Measurements from ENCODE around the gene PCDH17.

PCDH17 gene

GRCh38 chr13:57631596-57632275 lies at the start of gene PCDH17:
Gene PCDH17 (plus strand): TSS chr13:57631744. CDS start chr13:57632547, 803 bp downstream.
- peak within 1 kb of the TSS; percentile 93 for H3K4me3 Mint-ChIP-seq
- peaks cover 70% of the 10 kb centered on the region for H3K27me3 Mint-ChIP-seq (ENCODE audit: low read depth, poor library complexity)
- H3K27ac Mint-ChIP-seq: peak within 1 kb of the TSS; percentile 43
- no peak for TF ChIP-seq CTCF (IDR thresholded peaks at IDR 0.05)
- H3K4me1 Mint-ChIP-seq: peaks cover 63% of the 10 kb centered on the region
- peak; percentile 50 for DNase-seq
- peaks cover 29% of the 10 kb centered on the region for H3K9me3 Mint-ChIP-seq
- peaks cover 28% of the 10 kb centered on the region for H3K36me3 Mint-ChIP-seq (ENCODE audit: low read depth)

- TF ChIP-seq CTCF (IDR thresholded peaks at IDR 0.05): no peak
- H3K36me3 Mint-ChIP-seq (ENCODE audit: low read depth): no peaks in the 10 kb centered on the region
- H3K27ac Mint-ChIP-seq: no peak overlapping the region
- DNase-seq: no peak
- H3K27me3 Mint-ChIP-seq (ENCODE audit: low read depth, poor library complexity): peaks cover 3% of the 10 kb centered on the region
- H3K4me3 Mint-ChIP-seq: no peak overlapping the region
- peaks cover 4% of the 10 kb centered on the region for H3K9me3 Mint-ChIP-seq
- no peaks in the 10 kb centered on the region for H3K4me1 Mint-ChIP-seq
Measured at GRCh38 chr13:57582032-57582431, 49.5 kb upstream of the PCDH17 start.

- no peaks in the 10 kb centered on the region for H3K36me3 Mint-ChIP-seq (ENCODE audit: low read depth)
Measured at GRCh38 chr13:57583529-57583928, 48.0 kb upstream of the PCDH17 start.

GRCh38 chr13:57588639-57589038 lies 42.9 kb upstream of the PCDH17 start:
- TF ChIP-seq CTCF (IDR thresholded peaks at IDR 0.05): no peak
- Mint-ChIP-seq H3K36me3 (ENCODE audit: low read depth) (no peaks in the 10 kb centered on the region), H3K27ac (no peak overlapping the region), H3K27me3 (ENCODE audit: low read depth, poor library complexity) (no peaks in the 10 kb centered on the region), H3K9me3 (no peaks in the 10 kb centered on the region), H3K4me1 (no peaks in the 10 kb centered on the region), H3K4me3 (no peak overlapping the region)
- no peak for DNase-seq

More at GRCh38 chr13:57583529-57583928, 48.0 kb upstream of the PCDH17 start:
- Mint-ChIP-seq H3K4me1 (no peaks in the 10 kb centered on the region), H3K9me3 (no peaks in the 10 kb centered on the region), H3K27ac (no peak overlapping the region), H3K4me3 (no peak overlapping the region), H3K27me3 (ENCODE audit: low read depth, poor library complexity) (peaks cover 3% of the 10 kb centered on the region)
- TF ChIP-seq CTCF (IDR thresholded peaks at IDR 0.05): no peak
- no peak for DNase-seq

GRCh38 chr13:57595775-57596174 lies 35.8 kb upstream of the PCDH17 start:
- peaks cover 5% of the 10 kb centered on the region for H3K4me1 Mint-ChIP-seq
- no peak overlapping the region for H3K27ac Mint-ChIP-seq
- no peaks in the 10 kb centered on the region for H3K36me3 Mint-ChIP-seq (ENCODE audit: low read depth)
- H3K9me3 Mint-ChIP-seq: no peaks in the 10 kb centered on the region
- no peak for TF ChIP-seq CTCF (IDR thresholded peaks at IDR 0.05)
- no peak for DNase-seq
- no peaks in the 10 kb centered on the region for H3K27me3 Mint-ChIP-seq (ENCODE audit: low read depth, poor library complexity)
- H3K4me3 Mint-ChIP-seq: no peak overlapping the region

- DNase-seq: no peak
- Mint-ChIP-seq H3K27me3 (ENCODE audit: low read depth, poor library complexity) (no peaks in the 10 kb centered on the region), H3K27ac (peak overlapping the region; percentile 74)
Measured at GRCh38 chr13:57601536-57601935, 30.0 kb upstream of the PCDH17 start.

More at GRCh38 chr13:57601536-57601935, 30.0 kb upstream of the PCDH17 start:
- TF ChIP-seq CTCF (IDR thresholded peaks at IDR 0.05): no peak
- H3K9me3 Mint-ChIP-seq: no peaks in the 10 kb centered on the region
- no peak overlapping the region for H3K4me3 Mint-ChIP-seq
- no peaks in the 10 kb centered on the region for H3K36me3 Mint-ChIP-seq (ENCODE audit: low read depth)
- H3K4me1 Mint-ChIP-seq: peaks cover 37% of the 10 kb centered on the region
